Islet precursor cell (in vitro differentiated cells): ENCODE results near the gene OR51S1.
"Not testable (repeated sequence)": the region's sequence is repeated elsewhere in the genome, so short reads cannot be mapped to it uniquely, and the experiment has no call there.

ENCODE experiments used
- DNase-seq: peaks from one replicate; pipeline ENCODE4 v3.0.0-alpha.2; 2018

The OR51S1 gene

GRCh38 chr11:4801316-4801715, 47.7 kb downstream of the OR51S1 start:
- not testable (repeated sequence) for DNase-seq

DNA sequence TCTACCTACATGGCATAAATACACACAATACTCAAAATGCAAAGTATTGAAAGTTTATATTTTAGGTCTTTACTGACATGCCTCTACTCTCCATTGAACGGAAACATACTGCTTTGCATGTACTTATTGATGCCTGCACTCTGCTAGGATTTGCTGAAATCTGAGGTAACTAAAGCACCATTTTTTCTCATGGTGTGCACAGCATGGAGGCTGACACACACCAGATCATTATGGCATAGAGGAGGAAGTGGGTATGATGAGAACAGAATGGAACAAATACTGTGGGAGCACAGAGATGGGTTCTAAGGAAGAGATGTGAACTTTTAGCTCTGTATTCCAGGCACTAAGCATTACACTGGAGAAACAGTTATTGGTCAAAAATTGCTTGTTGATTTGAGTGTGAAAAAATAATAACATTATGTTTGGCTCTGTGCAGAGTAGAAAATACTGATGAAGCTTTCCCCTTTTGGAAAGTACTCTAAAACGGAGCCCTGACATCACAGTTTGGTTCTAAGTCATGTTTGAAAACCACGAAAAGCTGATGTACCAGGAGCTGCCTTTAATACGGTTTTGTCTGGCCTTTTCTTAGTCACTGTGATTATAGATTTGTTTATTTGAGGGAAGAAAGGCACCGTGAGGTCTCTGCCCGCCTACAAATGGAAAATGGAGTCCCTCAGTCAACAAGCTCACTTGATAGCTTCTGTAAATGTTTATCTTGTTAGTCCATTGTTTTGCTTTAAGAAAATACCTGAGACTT, 50.4 kb downstream of the OR51S1 start:
- DNase-seq = no peak
